Naive thymus-derived CD4-positive, alpha-beta T cell (primary cell): ENCODE results near the gene RAP1GAP. TPM values are rescaled to one million over a fixed set of nuclear protein-coding genes. Genes with fewer than 3 reads are reported as not detected.

Experiments
- ATAC-seq: fragments of 150-1000 bp; cut with Tn5 transposase; 2 replicates; pipeline ENCODE4 v1.10.0; 2021; ENCODE audit warnings: mild to moderate bottlenecking, moderate library complexity
- CTCF ChIA-PET: fragments of 350-600 bp; sonication (Branson Sonifier 250); formaldehyde crosslinking; loops from one replicate; lab custom pipeline; 2021; ENCODE audit warnings: antibody characterized with exemption; lab: Charles Lee
- POLR2A ChIA-PET: fragments of 350-600 bp; sonication (Branson Sonifier 250); formaldehyde crosslinking; loops from one replicate; lab custom pipeline; 2021; ENCODE audit warnings: antibody characterized with exemption, inconsistent platforms; lab: Charles Lee
- DNase-seq, 9 donors: peaks; one replicate each; pipeline versions ENCODE4 v3.0.0 to v3.0.0-alpha.2; 2020 to 2022; ENCODE audit warnings: mixed read lengths in 1 of 9
- H3K27ac ChIP-seq: one replicate; pipeline ENCODE4 v1.7.0; 2013; ENCODE audit warnings: mild to moderate bottlenecking, low read depth, low read length, moderate library complexity
- H3K27me3 ChIP-seq, 2 donors: one replicate each; pipeline ENCODE4 v1.7.0; 2013; ENCODE audit warnings: low read length in 2 of 2, mild to moderate bottlenecking in 2 of 2, moderate library complexity in 2 of 2; ENCODE audit not compliant: control insufficient read depth in 2 of 2, insufficient read depth in 2 of 2
- H3K36me3 ChIP-seq, 3 experiments: 1 replicate in 2 of 3; 2 replicates in 1 of 3; pipeline ENCODE4 v1.7.0; 2013; ENCODE audit warnings: low read length in 3 of 3, mild to moderate bottlenecking in 3 of 3, moderate library complexity in 1 of 3; ENCODE audit not compliant: insufficient read depth in 3 of 3, control insufficient read depth in 2 of 3
- H3K4me1 ChIP-seq, 2 donors: one replicate each; pipeline ENCODE4 v1.7.0; 2013; ENCODE audit warnings: low read length in 2 of 2, mild to moderate bottlenecking in 2 of 2, moderate library complexity in 1 of 2; ENCODE audit not compliant: control insufficient read depth in 2 of 2, insufficient read depth in 2 of 2
- H3K4me3 ChIP-seq: 2 replicates; pipeline ENCODE4 v1.7.0; 2013; ENCODE audit warnings: mild to moderate bottlenecking, low read length
- H3K9me3 ChIP-seq, 3 experiments: 1 replicate in 2 of 3; 2 replicates in 1 of 3; pipeline ENCODE4 v1.7.0; 2013; ENCODE audit warnings: low read length in 3 of 3; ENCODE audit not compliant: control insufficient read depth in 2 of 3
- H3K27ac Mint-ChIP-seq, 9 donors: one replicate each; pipeline ENCODE4 v1.8.0; 2020 to 2022; ENCODE audit warnings: mixed read lengths in 9 of 9, mild to moderate bottlenecking in 8 of 9, moderate library complexity in 5 of 9, inconsistent platforms in 2 of 9
- H3K27me3 Mint-ChIP-seq, 5 donors: one replicate each; pipeline ENCODE4 v1.8.0; 2021 to 2022; ENCODE audit warnings: mixed read lengths in 5 of 5, mild to moderate bottlenecking in 1 of 5
- H3K36me3 Mint-ChIP-seq, 5 donors: one replicate each; pipeline ENCODE4 v1.8.0; 2020 to 2022; ENCODE audit warnings: mixed read lengths in 5 of 5, mild to moderate bottlenecking in 3 of 5, inconsistent platforms in 1 of 5
- H3K4me1 Mint-ChIP-seq, 7 donors: one replicate each; pipeline ENCODE4 v1.8.0; 2020 to 2022; ENCODE audit warnings: mixed read lengths in 7 of 7, mild to moderate bottlenecking in 3 of 7, inconsistent platforms in 1 of 7
- H3K4me3 Mint-ChIP-seq, 10 donors: one replicate each; pipeline ENCODE4 v1.8.0; 2020 to 2022; ENCODE audit warnings: mild to moderate bottlenecking in 10 of 10, mixed read lengths in 10 of 10, moderate library complexity in 6 of 10, inconsistent platforms in 2 of 10
- H3K9me3 Mint-ChIP-seq, 11 donors: one replicate each; pipeline ENCODE4 v1.8.0; 2020 to 2022; ENCODE audit warnings: mixed read lengths in 11 of 11, mild to moderate bottlenecking in 4 of 11, inconsistent platforms in 1 of 11, moderate library complexity in 1 of 11
- intact Hi-C, 2 donors: fragments of 100-400 bp; cut with micrococcal nuclease; formaldehyde crosslinking; loops; one replicate each; pipeline ENCODE4 v1.15.1; 2023
- polyA plus RNA-seq, 2 donors: library from polyadenylated mRNA; unstranded; fragments of 300-500 nt; fragmentation: Illumina TruSeq; gene quantifications; one replicate each; pipeline ENCODE4 v1.2.3, GENCODE V29; 2021
- total RNA-seq, 6 experiments: library from RNA in 5 of 6; stranded (reverse) in 5 of 6; gene quantifications; 1 replicate in 5 of 6; 2 replicates in 1 of 6; pipeline ENCODE4 v1.2.3 and lab custom pipeline; 2021 to 2026

The RAP1GAP gene
- total and polyA plus RNA-seq, 7 experiments from 2014 or later = 0.16 to 1.4 (median 0.42) TPM; not detected in 3

GRCh38 chr1:21643624-21644023 is 25.5 kb downstream of the RAP1GAP start:
- Histone ChIP-seq H3K27me3 (no peaks in the 10 kb centered on the region), H3K27ac (no peak overlapping the region), H3K36me3 (no peaks in the 10 kb centered on the region), H3K4me3 (no peak overlapping the region), H3K9me3 (no peaks in the 10 kb centered on the region), H3K4me1 (no peaks in the 10 kb centered on the region)
- H3K36me3 Mint-ChIP-seq = no peaks in the 10 kb centered on the region
- ChIA-PET CTCF (interaction anchor here (0.6 kb wide), 1 partner anchor 107 kb away, joined by 3 read pairs; no protein-coding TSS in a partner anchor), POLR2A (no interaction called here)
- no peaks in the 10 kb centered on the region for H3K4me1 Mint-ChIP-seq
- no peak overlapping the region for H3K27ac Mint-ChIP-seq
- peaks cover 0 to 2% (median 0%) of the 10 kb centered on the region in 11 donors for H3K9me3 Mint-ChIP-seq
- peaks cover 5 to 41% (median 30%) of the 10 kb centered on the region in 5 donors for H3K27me3 Mint-ChIP-seq
- intact Hi-C loops = no loop called here
- no peak for DNase-seq
- no peak overlapping the region for H3K4me3 Mint-ChIP-seq
- ATAC-seq = no peak

- DNase-seq (no peak), ATAC-seq (no peak)
- no peaks in the 10 kb centered on the region for H3K4me1 ChIP-seq
- H3K27me3 Mint-ChIP-seq = peaks cover 3 to 36% (median 25%) of the 10 kb centered on the region in 5 donors
- H3K27ac ChIP-seq = no peak overlapping the region
- no peak overlapping the region for H3K4me3 ChIP-seq
- peaks cover 0 to 2% (median 0%) of the 10 kb centered on the region in 11 donors for H3K9me3 Mint-ChIP-seq
- ChIA-PET CTCF (no interaction called here), POLR2A (no interaction called here)
- H3K9me3 ChIP-seq = no peaks in the 10 kb centered on the region
- H3K36me3 ChIP-seq = no peaks in the 10 kb centered on the region
- no peaks in the 10 kb centered on the region for H3K36me3 Mint-ChIP-seq
- no peaks in the 10 kb centered on the region for H3K4me1 Mint-ChIP-seq
- H3K27me3 ChIP-seq = no peaks in the 10 kb centered on the region
- H3K27ac Mint-ChIP-seq = no peak overlapping the region
- no peak overlapping the region for H3K4me3 Mint-ChIP-seq
- intact Hi-C loops = no loop called here
Measured at GRCh38 chr1:21641967-21642739, 27.0 kb downstream of the RAP1GAP start.

GRCh38 chr1:21641537-21641936 is 27.6 kb downstream of the RAP1GAP start:
- Mint-ChIP-seq H3K36me3 (no peaks in the 10 kb centered on the region), H3K27me3 (peaks cover 2 to 31% (median 21%) of the 10 kb centered on the region in 5 donors), H3K27ac (no peak overlapping the region), H3K4me1 (no peaks in the 10 kb centered on the region), H3K4me3 (no peak overlapping the region), H3K9me3 (peaks cover 0 to 2% (median 0%) of the 10 kb centered on the region in 11 donors)
- CTCF ChIA-PET = no interaction called here
- no peak for ATAC-seq
- no peaks in the 10 kb centered on the region for H3K36me3 ChIP-seq
- no peak for DNase-seq
- H3K4me3 ChIP-seq = no peak overlapping the region
- H3K4me1 ChIP-seq = no peaks in the 10 kb centered on the region
- intact Hi-C loops = no loop called here
- no peaks in the 10 kb centered on the region for H3K9me3 ChIP-seq
- H3K27ac ChIP-seq = no peak overlapping the region
- no peaks in the 10 kb centered on the region for H3K27me3 ChIP-seq
- POLR2A ChIA-PET = no interaction called here

GRCh38 chr1:21641076-21641475 is 28.1 kb downstream of the RAP1GAP start:
- Histone ChIP-seq H3K27me3 (no peaks in the 10 kb centered on the region), H3K27ac (no peak overlapping the region), H3K9me3 (no peaks in the 10 kb centered on the region), H3K4me1 (no peaks in the 10 kb centered on the region), H3K36me3 (no peaks in the 10 kb centered on the region), H3K4me3 (no peak overlapping the region)
- DNase-seq (no peak), ATAC-seq (no peak)
- ChIA-PET CTCF (no interaction called here), POLR2A (no interaction called here)
- H3K36me3 Mint-ChIP-seq = no peaks in the 10 kb centered on the region
- peaks cover 0 to 2% (median 0%) of the 10 kb centered on the region in 11 donors for H3K9me3 Mint-ChIP-seq
- intact Hi-C loops = no loop called here
- H3K27ac Mint-ChIP-seq = no peak overlapping the region
- peaks cover 5 to 26% (median 17%) of the 10 kb centered on the region in 5 donors for H3K27me3 Mint-ChIP-seq
- H3K4me1 Mint-ChIP-seq = no peaks in the 10 kb centered on the region
- H3K4me3 Mint-ChIP-seq = no peak overlapping the region

GRCh38 chr1:21640653-21641052 is 28.5 kb downstream of the RAP1GAP start:
- Mint-ChIP-seq H3K4me3 (no peak overlapping the region), H3K9me3 (peaks cover 0 to 2% (median 0%) of the 10 kb centered on the region in 11 donors), H3K36me3 (no peaks in the 10 kb centered on the region), H3K4me1 (no peaks in the 10 kb centered on the region), H3K27ac (no peak overlapping the region), H3K27me3 (peaks cover 5 to 25% (median 16%) of the 10 kb centered on the region in 5 donors)
- Histone ChIP-seq H3K4me1 (no peaks in the 10 kb centered on the region), H3K27me3 (no peaks in the 10 kb centered on the region), H3K9me3 (no peaks in the 10 kb centered on the region), H3K27ac (no peak overlapping the region), H3K4me3 (no peak overlapping the region), H3K36me3 (no peaks in the 10 kb centered on the region)
- ChIA-PET POLR2A (no interaction called here), CTCF (no interaction called here)
- no peak for ATAC-seq
- no peak for DNase-seq
- intact Hi-C loops = no loop called here

GRCh38 chr1:21639594-21640041 is 29.5 kb downstream of the RAP1GAP start:
- ATAC-seq = no peak

More at GRCh38 chr1:21639594-21640041, 29.5 kb downstream of the RAP1GAP start:
- no peaks in the 10 kb centered on the region for H3K36me3 ChIP-seq
- ChIA-PET CTCF (interaction anchor here (0.9 kb wide), 1 partner anchor 34 kb away, joined by 3 read pairs; no protein-coding TSS in a partner anchor), POLR2A (no interaction called here)
- intact Hi-C loops = no loop called here
- H3K4me3 ChIP-seq = no peak overlapping the region
- no peak overlapping the region for H3K27ac Mint-ChIP-seq
- H3K4me1 ChIP-seq = no peaks in the 10 kb centered on the region
- DNase-seq = no peak
- H3K27me3 Mint-ChIP-seq = peaks cover 5 to 25% (median 16%) of the 10 kb centered on the region in 5 donors
- no peak overlapping the region for H3K27ac ChIP-seq
- H3K27me3 ChIP-seq = no peaks in the 10 kb centered on the region
- no peaks in the 10 kb centered on the region for H3K36me3 Mint-ChIP-seq
- no peaks in the 10 kb centered on the region for H3K9me3 ChIP-seq
- H3K4me1 Mint-ChIP-seq = peaks cover 0 to 1% (median 0%) of the 10 kb centered on the region in 7 donors
- no peak overlapping the region for H3K4me3 Mint-ChIP-seq
- H3K9me3 Mint-ChIP-seq = peaks cover 0 to 2% (median 0%) of the 10 kb centered on the region in 11 donors
